Measurements from ENCODE around the gene CC2D2A. TPM values are rescaled to one million over a fixed set of nuclear protein-coding genes. Genes with fewer than 3 reads are reported as not detected.

Gene CC2D2A
- total and polyA plus RNA-seq, 2 experiments from 2014 or later = 13.9 to 15.8 TPM

GRCh38 chr4:15479913-15480185, 10.2 kb downstream of the CC2D2A start:
- H3K4me3 Mint-ChIP-seq = peak overlapping the region; percentile 82
- no peak for ATAC-seq
- DNase-seq (ENCODE audit: low spot score) = no peak
- Histone ChIP-seq H3K4me2 (peak overlapping the region; percentile 61), H3K79me2 (replicated peaks; ENCODE audit: insufficient read depth) (no peaks in the 10 kb centered on the region; the same call in 1 of the 2 replicates), H3K4me3 (peak overlapping the region; percentile 53), H3K36me3 (ENCODE audit: insufficient read depth) (no peaks in the 10 kb centered on the region), H2AFZ (peak overlapping the region; percentile 43; the same call in 1 of the 2 replicates), H3K9me2 (ENCODE audit: insufficient read depth) (no peaks in the 10 kb centered on the region), H3K27ac (ENCODE audit: low read depth) (peak overlapping the region; percentile 90; the same call in 1 of the 2 replicates), H3K27me3 (ENCODE audit: insufficient read depth) (no peaks in the 10 kb centered on the region), H4K20me1 (replicated peaks; ENCODE audit: insufficient read depth) (no peaks in the 10 kb centered on the region), H3F3A (replicated peaks; ENCODE audit: low read depth) (no peaks in the 10 kb centered on the region), H3K4me1 (ENCODE audit: insufficient read depth) (peaks cover 7% of the 10 kb centered on the region)
- H3K27ac Mint-ChIP-seq = peak overlapping the region; percentile 94
- TF ChIP-seq STAT1 (IDR thresholded peaks at IDR 0.05; ENCODE audit: unreplicated experiment) (no peak), CREB1 (CRISPR knock-in tag; IDR thresholded peaks at IDR 0.05; ENCODE audit: low read depth) (no peak), ETS1 (IDR thresholded peaks at IDR 0.05) (no peak), JUNB (IDR thresholded peaks at IDR 0.05; ENCODE audit: unreplicated experiment) (no peak), ZNF462 (CRISPR knock-in tag; IDR thresholded peaks at IDR 0.05) (no peak), ZNF331 (CRISPR knock-in tag; IDR thresholded peaks at IDR 0.05; ENCODE audit: low read depth) (no peak), NANOG (IDR thresholded peaks at IDR 0.05; ENCODE audit: borderline replicate concordance) (no peak)
- H3K27me3 Mint-ChIP-seq (ENCODE audit: insufficient read depth, low read depth, poor library complexity) = no peaks in the 10 kb centered on the region
- H3K4me1 Mint-ChIP-seq = peaks cover 11% of the 10 kb centered on the region
- H3K9me3 Mint-ChIP-seq = no peaks in the 10 kb centered on the region
- peaks cover 17% of the 10 kb centered on the region for H3K36me3 Mint-ChIP-seq (ENCODE audit: low read depth)
